ENCODE data around the gene NMS.

NMS gene

DNA sequence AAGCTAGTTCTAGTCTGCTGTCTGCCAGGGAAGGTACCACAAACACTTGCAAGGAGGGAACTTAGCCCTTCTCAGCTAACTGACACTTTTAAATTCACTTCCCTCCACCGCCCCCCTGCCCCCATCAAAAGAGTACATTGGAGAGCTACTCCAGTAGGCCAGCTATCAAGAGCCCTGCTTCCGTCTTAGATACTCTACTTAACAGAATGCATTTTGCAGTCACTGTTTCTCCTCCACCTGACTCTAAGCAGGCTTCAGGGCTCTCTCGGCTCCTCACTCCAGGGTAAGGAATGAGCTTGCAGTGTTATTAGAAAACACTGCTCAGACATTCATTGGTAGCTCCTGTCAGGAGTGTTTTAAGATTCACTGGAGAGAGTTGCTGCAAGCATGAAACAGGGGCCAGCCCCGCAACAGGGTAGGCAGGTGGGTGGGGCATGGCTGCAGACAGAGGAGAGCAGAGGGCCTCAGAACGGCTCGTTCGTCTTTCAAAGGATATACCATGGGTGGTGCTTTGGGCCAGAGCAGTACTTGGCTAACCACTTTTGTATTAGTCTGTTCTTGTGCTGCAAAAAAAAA lies 57.2 kb downstream of the NMS start:
- H3K4me3 ChIP-seq (ENCODE audit: low read depth, low read length): no peak overlapping the region
- no peak for TF ChIP-seq CTCF (IDR thresholded peaks at IDR 0.05; ENCODE audit: low read depth, low read length)

- TF ChIP-seq CTCF (IDR thresholded peaks at IDR 0.05; ENCODE audit: low read depth, low read length): no peak
- no peak overlapping the region for H3K4me3 ChIP-seq (ENCODE audit: low read depth, low read length)
Observed at GRCh38 chr2:100529176-100529575, 58.9 kb downstream of the NMS start.

GRCh38 chr2:100529900-100530299 lies 59.6 kb downstream of the NMS start:
- no peak for TF ChIP-seq CTCF (IDR thresholded peaks at IDR 0.05; ENCODE audit: low read depth, low read length)
- no peak overlapping the region for H3K4me3 ChIP-seq (ENCODE audit: low read depth, low read length)

Data from WI38 (cell line).